Pons (tissue), 1 donor: ENCODE results near the gene CHRDL2.

Source experiments
- DNase-seq: peaks from one replicate; pipeline ENCODE4 v3.0.0-alpha.2; 2016; ENCODE audit warnings: low spot score

Gene CHRDL2

GRCh38 chr11:74710281-74710938 is 20.8 kb downstream of the CHRDL2 start:
- no peak for DNase-seq

- DNase-seq = no peak
These were observed 22.1 kb downstream of the CHRDL2 start for GRCh38 chr11:74709175-74709574.

GRCh38 chr11:74707602-74708510 is 23.4 kb downstream of the CHRDL2 start:
- DNase-seq = no peak

GRCh38 chr11:74707182-74707581 is 24.0 kb downstream of the CHRDL2 start:
- DNase-seq = no peak

GRCh38 chr11:74703211-74703610 is 28.0 kb downstream of the CHRDL2 start:
- DNase-seq = no peak

DNA sequence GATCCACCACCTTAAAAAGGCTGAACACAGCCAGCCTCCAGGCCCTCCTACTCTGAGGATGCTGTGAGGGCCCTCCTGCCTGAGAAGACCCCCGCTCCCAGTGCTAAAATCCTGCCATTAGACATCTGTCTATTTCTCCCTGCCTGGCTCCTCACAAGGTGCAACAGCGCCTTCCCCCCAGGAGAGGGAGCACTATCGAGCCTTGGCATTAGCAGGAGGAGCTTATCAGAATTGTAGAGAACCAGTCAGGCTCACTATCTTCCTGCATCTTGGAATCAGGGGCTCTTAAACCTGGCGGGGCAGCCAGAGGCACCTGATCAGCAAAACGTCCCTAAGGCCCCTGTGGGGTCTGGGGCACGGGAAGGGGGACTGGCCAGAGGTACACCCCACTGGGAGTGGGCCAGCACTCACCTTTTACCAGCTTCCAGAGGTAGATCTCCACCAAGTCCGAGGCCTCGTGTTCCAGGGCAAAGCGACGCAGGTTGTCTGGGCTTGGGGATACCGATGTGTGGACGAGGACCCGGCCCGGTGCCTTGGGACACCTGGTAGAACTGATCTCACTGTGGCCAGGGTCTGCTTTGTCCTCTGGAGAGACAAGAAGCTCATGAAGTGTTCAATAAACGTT is 28.7 kb downstream of the CHRDL2 start:
- peak; percentile 79 for DNase-seq

GRCh38 chr11:74701351-74701750 is 29.9 kb downstream of the CHRDL2 start:
- DNase-seq = no peak

DNA sequence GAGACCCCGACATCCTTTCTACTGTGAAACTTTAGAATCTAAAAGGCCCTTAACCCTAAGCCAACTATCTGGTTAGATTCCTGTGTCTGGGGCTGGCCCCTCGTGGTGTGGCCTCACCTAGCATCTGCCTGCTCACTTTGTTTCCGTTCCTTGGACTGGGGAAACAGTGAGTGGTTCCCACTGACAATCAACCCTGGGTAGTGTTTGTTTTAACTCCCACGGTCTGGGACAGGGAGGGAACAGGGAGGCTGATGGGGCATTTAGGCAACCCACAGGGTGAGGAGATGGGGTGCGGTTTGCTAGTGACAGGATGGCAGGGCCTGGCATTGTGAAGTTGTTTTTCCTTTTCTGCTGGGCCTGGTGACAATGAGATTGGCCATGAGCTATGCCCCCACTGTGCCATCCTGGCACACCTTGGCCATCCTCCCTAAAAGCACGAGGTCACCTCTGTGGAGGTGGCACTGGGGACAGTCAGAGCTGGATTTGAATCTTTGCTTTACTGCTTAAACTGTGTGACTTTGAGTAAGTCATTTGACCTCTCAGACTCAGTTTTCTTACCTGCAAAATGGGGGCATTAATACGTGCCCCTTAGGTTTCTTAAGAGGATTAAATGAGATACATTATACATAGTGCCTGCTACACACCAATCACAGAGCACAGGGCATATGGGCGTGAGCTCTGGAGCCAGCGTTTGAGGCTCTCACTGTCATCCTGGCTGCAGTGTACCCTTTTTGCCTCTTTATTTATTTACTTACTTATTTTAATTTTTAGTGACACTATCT is 31.4 kb downstream of the CHRDL2 start:
- DNase-seq = no peak

DNA sequence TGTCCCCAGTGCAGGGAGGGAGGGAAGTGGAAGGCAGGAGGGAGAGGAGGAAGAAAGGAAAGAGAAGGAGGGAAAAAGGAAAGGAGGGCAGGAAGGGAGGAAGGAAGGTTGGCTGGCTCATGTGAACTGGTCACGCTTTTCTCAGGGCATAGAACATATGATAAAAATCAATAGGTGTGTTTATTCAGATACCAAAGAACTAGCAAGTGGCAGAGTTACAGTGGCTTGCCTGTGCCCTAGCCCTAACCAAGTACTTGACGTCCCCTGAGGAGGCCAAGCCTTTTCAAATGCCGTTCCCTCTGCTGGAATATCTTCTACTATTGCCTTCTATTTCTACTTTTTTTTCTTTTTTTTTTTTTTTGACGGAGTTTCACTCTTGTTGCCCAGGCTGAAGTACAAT is 33.5 kb downstream of the CHRDL2 start:
- DNase-seq = no peak

DNA sequence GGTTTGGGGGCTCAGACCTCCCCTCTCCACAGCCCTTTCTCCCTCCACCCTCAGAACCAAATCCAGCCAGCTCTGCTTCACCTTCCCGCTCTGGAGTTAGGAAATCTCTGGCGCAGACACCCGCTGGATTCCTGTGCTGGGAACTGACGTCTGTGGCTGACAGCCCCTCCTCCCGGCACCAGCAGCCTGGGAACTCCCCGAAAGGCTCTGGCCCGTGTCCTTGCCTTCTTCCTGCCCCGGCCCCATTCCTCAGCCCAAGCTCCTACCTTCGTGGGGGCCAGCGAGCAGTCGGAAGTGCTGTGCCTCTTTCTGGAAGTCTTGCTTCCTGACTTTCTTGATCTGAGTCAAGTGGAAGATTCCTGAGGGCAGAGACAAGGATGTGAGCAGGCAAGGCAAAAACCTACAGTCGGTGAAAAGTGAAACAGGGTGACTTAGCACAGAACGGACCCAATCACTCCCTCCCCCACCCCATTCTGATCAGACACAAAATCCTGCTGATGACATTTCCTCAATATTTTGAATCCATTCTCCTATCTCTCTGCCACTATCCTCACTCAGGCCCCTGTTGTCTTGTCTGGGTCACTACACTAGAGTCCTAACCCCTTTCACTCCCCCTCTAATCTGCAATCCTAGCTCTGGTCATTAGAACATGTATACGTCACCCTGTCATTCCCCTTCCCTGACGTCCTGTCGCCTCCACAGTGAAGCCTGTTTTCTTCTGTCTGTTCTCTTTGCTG is 34.1 kb downstream of the CHRDL2 start:
- no peak for DNase-seq

- no peak for DNase-seq
These were observed 34.7 kb downstream of the CHRDL2 start for GRCh38 chr11:74696500-74696899.

- DNase-seq = no peak
These were observed 35.4 kb downstream of the CHRDL2 start for GRCh38 chr11:74695705-74696280.

- no peak for DNase-seq
These were observed 36.9 kb downstream of the CHRDL2 start for GRCh38 chr11:74694136-74694930.

GRCh38 chr11:74693531-74693930 is 37.7 kb downstream of the CHRDL2 start:
- no peak for DNase-seq

DNA sequence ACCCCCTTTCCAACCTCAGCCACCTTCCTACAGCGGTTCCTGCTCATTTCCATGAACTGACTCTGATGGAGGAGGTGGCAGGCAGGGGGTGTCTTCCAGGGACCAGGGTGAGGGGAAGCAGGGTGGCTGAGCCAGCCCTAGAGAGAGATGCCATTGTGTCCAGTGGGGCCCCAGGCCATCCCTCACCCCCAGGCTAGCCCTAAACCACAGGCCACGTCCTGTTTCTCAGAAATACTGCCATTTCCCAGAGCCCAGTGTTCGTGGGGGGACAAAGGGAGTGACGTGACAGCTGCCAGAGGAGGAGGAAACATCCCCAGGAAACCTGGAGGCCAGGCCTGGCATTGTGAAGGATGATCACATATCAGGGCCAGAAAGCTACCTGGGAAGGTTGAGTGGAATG is 39.5 kb downstream of the CHRDL2 start:
- no peak for DNase-seq

- DNase-seq = no peak
These were observed 41.6 kb downstream of the CHRDL2 start for GRCh38 chr11:74689666-74690065.

GRCh38 chr11:74687237-74688023 is 43.8 kb downstream of the CHRDL2 start:
- DNase-seq = no peak

GRCh38 chr11:74686792-74687191 is 44.4 kb downstream of the CHRDL2 start:
- DNase-seq = no peak

- DNase-seq = peak; percentile 86
These were observed 45.3 kb downstream of the CHRDL2 start for GRCh38 chr11:74685905-74686304.
